HG02973 (cell line): ENCODE data around the gene ROCK2.
"Not testable (repeated sequence)": the region's sequence is repeated elsewhere in the genome, so short reads cannot be mapped to it uniquely, and the experiment has no call there.

ENCODE experiments used
- ATAC-seq: cut with Tn5 transposase; IDR thresholded peaks from one replicate; pipeline ENCODE4 v1.9.1; 2021; ENCODE audit warnings: moderate library complexity; ENCODE audit not compliant: unreplicated experiment

ROCK2 gene

DNA sequence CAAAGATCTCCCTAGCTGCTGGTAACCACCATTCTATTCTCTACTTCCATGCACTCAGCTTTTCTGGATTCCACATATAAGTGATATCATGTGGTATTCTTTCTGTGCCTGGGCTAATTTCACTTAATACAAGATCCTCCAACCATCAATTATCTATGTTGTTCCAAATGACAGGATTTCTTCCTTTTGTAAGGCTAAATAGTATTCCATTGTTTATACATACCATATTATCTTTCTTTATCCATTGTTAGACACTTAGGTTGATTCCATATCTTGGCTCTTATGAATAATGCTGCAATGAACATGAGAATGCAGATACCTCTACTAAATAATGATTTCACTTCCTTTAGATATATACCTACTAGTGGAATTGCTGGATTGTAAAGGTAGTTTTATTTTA, 66.2 kb downstream of the ROCK2 start:
- ATAC-seq = no peak

DNA sequence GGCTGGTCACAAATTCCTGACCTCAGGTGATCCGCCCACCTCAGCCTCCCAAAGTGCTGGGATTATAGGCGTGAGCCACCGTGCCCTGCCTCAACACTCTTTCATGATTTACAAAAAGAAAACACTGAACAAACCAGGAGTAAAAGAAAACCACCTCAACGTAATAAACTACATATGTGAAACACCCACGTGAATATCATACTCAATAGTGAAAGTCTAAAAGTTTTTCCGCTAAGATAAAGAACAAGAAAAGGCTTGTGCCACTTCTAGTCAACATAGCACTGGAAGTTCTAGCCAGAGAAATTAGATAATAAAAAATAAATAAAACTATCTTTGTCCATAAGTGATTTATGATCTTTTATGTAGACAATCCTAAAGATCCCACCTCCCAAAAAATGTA, 68.5 kb downstream of the ROCK2 start:
- ATAC-seq = no peak

DNA sequence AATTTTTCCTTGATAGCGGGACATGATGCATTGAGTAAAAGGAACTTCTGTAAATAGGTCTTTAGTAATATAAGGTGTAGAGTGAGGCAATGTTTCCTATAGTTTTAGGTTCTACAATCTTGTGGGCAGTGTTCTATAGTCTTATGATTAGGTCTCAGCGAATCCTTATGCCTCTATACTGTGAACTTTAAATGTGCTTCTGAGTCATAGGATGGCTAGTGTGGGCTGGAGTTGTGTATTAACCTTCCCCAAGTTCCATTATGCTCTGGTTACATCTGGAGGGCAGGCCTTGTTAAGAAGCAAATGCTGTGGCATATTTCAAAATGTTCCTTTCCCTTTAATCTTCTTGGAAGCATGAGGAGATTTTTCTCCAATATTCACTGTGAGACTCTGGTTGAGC, 73.5 kb downstream of the ROCK2 start:
- ATAC-seq = no peak

DNA sequence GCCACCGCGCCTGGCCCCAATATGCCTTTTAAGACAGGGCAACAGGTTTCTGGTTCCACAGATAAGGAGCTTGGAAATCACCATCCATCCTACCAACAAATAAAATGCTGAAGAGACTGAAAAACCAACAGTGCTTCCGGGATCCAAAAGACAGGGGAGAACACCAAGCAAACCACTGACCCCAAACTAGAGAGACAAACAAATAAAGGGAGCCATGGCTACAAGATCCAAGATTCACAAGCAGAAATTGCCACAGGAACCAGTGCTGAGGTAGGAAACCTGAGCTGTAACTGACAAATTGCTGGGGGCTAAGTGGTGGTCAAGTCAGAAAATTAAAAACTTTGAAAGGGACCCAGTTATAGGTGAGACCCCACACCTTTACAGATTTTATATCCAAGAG, 76.5 kb downstream of the ROCK2 start:
- no peak for ATAC-seq

DNA sequence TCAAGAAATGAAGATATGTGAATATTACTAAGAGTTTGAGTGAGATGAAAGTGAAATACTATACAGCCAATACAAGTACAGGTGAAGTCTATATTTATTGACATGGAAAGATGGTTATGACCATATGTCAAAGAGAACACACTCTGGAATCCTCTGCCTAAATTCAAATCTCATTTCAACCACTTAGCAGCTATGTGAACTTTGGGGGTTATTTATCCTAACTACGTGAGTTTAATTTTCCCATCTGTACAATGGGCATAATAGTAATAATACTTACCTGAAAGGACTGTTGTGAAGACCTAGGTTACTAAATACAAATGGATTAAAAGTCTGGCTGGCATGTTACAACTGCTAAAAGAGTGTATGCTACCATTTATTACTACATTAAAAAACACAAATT, 79.6 kb downstream of the ROCK2 start:
- no peak for ATAC-seq

DNA sequence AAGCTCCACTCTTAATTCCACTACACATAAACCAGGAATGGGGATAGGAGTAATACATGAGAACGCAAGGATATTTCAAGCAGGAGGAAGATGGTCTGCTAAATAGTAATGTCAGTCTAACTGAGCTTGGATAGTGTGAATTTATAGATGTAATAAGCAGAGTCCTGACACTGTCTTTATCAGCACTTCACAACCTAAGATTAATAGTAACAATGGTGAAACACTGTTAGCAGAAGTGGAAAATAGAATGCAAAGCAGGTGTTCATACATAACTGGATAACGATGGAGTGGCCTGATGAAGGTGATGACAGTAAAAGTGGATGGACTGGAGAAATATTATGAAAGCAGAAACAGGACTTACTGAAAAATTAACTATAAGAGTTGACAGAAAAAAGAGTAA, 80.4 kb downstream of the ROCK2 start:
- no peak for ATAC-seq

DNA sequence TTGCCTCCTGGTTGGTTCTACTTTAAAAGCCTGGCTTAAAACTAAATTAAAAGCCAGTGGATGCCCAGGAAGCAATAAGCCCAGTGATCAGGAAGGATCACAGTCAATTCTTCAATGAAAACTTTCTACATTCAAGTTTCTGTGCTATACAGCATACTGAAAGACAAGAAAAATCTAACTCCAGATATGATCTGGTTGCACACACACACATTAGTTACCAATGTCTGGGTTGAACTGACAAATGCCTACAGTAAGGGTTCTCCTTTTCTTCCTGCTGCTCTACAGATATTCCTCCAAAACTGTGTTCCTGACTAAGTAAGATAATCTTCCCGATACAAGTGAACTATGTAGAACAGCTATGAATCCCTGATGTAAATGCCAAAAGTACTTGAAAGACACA, 81.3 kb downstream of the ROCK2 start:
- ATAC-seq = no peak

DNA sequence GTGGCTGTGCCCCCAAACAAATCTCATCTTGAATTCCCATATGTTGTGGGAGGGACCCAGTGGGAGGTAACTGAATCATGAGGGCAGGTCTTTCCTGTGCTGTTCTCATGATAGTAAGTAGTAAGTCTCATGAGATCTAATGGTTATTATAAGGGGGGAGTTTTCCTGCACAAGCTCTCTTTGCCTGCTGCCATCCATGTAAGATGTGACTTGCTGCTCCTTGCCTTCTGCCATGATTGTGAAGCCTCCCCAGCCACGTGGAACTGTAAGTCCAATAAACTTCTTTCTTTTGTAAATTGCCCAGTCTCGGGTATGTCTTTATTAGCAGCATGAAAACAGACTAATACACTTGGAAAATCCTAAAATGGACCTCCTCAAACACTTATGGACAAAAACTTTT, 82.0 kb downstream of the ROCK2 start:
- ATAC-seq = not testable (repeated sequence)

DNA sequence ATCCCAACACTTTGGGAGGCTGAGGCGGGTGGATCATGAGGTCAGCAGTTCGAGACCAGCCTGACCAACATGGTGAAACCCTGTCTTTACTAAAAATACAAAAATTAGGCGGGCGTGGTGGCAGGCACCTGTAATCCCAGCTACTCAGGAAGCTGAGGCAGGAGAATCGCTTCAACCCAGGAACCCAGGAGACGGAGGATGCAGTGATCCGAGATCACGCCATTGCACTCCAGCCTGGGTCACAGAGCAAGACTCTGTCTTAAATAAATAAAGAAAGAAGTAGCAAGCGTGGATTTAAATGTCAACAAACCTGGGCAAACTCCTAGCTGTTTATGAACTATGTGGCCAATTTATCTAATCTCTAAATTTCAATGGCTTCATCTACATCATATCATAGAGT, 82.9 kb downstream of the ROCK2 start:
- not testable (repeated sequence) for ATAC-seq

DNA sequence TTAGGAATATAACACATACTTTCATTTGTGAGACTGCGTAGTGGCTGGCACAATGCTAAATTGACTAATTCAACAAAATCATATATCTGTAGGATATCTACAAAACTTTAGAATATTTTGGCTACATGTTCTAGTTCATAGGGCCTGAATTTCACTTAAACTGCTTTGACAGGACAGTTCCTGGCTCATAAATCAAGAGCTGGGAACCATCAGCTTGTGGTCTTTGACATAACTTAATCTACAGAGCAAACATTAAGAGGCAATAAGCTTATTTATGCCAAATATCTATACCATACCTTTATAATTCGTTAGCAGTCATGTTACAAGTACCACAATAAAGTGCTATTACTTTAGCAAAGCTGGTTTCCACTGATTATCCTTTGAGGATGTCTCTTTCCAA, 83.5 kb downstream of the ROCK2 start:
- ATAC-seq = no peak

DNA sequence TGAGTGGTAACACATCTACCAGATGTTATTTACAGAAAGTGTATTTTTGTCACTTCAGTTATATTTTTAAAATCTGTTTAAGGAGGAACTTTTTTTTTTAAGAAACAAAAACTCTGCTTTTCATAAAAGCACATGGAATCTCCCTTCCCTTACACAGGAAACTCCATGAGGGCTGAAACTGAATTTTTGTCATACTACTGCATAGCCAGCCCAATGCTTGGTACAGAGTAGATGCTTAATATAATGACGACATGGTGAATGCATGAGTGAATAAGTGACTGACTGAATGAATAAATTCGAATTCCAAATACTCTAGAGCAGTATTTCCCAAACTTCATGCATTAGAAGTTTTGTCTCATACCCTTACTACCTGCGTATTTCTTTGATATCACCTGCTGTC, 86.5 kb downstream of the ROCK2 start:
- no peak for ATAC-seq

DNA sequence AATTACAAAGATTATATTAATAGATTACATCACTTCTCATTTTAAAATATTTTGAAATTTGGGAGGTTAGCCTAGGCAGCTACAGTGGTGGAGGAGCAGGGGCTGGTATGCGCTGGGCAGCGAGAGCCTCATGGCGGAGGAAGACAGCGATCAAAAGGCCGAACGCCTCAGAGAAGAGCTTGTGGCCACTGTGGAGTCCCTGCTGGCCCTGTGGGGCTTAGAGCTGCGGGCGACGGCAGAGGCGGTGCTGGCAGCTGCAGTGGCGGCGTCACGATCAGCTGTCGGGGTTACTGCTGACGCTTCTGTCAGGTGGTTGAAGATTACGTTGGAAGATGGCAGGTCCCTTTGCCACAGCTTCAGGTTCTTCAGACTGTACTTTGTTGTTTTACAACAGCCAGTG, 87.4 kb downstream of the ROCK2 start:
- no peak for ATAC-seq

DNA sequence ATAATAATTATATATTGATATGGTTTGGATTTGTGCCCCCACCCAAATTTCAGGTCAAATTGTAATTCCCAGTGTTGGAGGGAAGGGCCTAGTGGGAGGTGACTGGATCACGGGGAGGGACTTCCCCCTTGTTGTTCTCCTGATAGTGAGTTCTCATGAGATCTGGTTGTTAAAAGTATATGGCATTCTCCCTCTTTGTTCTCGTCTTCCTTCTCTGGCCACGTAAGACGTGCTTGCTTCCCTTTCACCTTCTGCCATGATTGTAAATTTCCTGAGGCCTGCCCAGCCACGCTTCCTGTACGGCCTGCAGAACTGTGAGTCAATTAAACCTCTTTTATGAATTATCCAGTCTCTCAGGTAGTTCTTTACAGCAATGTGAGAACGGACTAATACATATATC, 88.3 kb downstream of the ROCK2 start:
- no peak for ATAC-seq

DNA sequence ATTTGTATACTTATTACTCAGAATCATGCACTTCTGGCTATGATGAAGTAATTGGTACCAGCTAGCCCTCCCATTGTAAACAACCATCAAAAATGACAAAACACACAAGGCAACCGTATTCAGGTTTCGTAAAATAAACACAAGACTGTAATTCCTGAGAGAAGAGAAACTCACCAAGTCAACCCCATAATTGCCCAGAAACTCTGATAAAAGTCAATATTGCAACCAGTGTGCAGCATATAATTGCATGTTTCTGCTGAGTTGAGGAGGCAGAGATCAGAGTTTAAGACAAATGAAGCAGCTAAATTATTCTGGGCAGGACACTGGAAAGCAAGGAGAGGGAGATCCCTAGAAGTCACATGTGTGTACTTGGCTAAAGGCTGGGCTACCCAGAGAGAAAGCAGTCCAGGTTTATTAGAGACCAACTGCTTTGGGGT, 90.3 kb downstream of the ROCK2 start:
- no peak for ATAC-seq

DNA sequence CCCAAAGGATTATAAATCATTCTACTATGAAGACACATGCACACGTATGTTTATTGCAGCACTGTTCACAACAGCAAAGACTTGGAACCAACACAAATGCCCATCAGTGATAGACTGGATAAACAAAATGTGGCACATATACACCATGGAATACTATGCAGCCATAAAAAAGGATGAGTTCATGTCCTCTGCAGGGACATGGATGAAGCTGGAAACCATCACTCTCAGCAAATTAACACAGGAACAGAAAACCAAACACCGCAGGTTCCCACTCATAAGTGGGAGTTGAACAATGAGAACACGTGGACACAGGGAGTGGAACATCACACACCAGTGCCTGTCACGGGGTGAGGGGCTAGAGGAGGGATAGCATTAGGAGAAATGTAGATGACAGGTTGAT, 92.0 kb downstream of the ROCK2 start:
- not testable (repeated sequence) for ATAC-seq

DNA sequence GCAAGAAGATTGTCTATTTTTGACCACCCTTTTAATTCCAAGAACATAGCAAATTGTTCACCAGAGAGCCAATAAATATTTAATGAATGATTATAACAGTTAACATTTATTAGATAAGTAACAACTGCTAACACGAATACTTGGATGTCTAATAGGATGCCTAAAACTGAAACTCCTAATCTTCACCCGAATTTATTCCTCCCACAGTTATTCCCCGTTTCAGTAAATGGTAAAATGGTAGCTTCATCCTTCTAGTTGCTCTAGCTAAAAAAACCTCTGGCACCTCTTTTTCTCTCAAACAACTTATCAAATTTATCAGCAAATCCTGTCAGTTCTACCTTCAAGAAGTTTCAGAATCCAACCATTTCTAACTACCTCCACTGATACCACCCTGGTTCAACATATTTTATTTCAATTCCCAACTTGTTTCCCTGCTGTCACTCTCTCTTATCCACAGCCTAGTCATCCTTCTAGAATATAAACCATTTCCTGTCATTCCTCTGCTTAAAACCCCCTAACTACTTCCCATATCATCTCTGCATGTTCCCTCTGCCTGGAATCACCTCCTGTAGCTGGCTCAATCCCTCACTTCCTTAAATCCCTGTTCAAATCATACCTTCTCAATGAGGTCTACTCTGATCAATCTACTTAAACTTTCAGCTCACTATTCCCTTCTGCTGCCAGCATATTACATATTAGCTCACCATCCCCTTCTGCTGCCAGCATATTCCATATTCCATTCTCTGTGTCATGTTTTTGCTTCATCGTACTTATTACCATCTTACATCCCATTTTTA, 93.8 kb downstream of the ROCK2 start:
- no peak for ATAC-seq

DNA sequence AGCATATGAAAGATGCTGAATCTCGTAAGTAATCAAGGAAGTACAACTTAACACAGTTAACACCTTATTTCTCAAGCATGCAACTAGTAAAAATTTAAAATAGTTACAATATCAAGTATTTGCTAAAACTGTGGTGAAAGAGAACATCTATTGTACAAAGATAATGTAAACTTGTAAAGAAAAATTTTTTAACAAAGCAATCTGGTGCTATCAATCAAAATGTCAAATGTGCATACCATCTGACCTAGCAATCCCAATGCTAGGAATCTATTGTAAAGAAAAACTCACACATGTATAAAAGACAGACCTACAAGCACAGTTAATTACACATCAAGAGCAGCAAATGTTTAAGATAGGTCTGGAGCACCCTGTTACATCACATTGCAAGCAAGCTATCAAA, 99.1 kb downstream of the ROCK2 start:
- ATAC-seq = no peak

DNA sequence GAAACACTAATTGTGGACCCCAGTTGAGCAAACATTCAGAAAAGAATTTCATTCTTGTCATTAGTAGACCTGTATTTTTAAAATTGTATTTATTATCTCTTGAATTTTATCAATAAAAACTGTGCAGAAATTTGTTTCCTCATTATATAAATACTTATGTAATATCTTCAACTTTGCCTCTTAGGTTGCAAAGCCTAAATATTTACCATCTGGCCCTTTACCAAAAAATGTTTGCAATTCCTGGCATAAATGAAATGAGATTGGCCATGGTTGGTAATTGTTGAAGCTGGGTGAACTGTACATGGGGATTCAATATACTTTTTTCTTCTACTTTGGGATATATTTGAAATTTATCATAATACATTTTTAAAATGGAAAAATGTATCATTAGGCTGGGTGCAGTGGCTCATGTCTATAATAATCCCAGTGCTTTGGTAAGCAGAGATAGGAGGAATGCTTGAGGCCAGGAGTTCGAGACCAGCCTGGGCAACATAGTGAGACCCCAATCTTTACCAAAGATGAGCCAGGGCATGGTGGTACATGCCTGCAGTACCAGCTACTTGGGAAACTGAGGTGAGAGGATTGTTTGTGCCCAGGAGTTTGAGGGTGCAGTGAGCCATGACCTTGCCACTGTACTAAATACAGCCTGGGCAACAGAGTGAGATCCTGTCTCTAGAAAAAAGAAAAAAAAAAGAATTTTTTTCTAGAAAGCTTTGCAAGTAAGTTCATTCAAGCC, 100.2 kb downstream of the ROCK2 start:
- ATAC-seq = no peak

DNA sequence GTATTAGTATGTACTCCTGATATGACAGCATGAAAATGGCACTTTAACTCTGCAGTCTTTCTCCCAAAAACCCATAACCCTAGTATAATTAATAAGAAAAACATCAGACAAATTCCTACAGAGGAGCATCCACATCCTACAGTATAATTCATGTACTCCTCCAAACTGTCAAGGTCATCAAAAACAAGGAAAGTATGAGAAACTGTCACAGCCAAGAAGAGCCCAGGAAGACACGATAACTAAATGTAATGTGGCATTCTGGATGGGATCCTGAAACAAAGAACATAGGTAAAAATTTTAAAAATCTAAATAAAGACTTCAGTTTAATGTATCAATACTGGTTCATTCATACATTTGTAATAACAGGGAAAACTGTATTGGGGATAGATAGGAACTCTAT, 100.9 kb downstream of the ROCK2 start:
- no peak for ATAC-seq

DNA sequence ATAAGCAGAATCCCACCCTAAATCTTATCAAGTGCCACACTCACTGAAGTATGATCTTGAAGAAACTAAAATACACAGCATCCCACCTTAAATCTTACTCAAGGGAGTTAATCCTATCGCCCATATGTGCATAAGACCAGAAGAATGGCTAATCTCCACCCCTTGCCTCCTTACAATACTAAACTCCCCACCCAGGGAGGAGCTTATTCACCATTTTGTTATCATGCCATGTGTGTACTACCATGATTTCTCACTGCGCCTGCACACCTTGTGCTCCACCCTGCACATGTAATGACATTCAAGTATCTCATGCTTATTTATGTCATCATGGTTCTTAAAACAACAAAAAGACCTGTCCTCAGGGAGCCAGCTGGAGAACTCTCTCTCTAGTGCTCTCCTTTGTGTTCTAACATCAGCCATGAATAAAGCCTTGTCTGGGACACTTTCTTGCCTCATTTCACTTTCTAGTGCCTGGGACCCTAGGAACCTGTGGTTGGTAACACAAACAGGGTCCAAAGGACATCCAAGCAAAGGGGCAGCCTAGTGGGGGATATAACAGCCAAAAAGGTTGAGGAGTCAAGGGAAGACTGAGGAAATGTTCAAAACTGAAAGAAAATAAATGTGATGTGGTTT, 101.8 kb downstream of the ROCK2 start:
- ATAC-seq = no peak

DNA sequence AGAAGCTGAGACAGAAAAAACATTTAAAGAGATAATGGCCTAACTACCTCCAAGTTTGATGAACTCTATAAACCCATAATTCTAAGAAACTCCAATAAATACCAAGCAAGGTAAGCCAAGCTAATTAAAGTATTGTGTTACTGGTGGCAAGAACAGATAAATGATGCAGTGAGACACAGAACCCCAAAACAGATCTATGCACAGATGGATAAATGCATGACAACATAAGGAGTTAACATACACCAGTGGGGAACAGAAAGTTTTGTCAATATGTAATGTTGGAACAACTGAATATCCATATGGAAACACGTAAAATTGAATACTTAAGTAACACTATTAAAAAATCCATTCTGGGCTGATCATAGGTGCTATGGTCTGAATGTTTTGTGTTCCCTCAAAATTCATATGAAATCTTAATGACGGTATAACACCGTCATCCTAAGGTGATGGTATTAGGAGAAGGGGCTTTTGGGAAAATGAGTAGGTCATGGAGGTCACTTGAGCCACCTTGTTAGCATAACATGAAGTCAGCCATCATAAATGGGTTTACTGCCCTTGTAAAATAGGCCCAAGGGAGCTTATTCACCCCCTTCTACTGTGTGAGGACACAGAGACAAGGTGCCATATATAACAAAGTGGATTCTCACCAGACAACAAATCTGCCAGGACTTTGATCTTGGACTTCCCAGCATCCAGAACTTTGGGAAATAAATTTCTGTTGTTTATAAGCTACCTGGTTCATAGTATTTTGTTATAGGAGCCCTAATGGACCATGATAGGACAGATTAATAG, 102.8 kb downstream of the ROCK2 start:
- ATAC-seq = no peak
